ENCODE results near the gene ADCY2. TPM values are rescaled to one million over a fixed set of nuclear protein-coding genes. Genes with fewer than 3 reads are reported as not detected.

ADCY2 gene
- total and polyA plus RNA-seq, 2 of the 13 experiments (the other 11 are each of a cell fraction or from before 2014, with no cell fraction given) = not detected

- no peak for TF ChIP-seq GMEB1 (CRISPR knock-in tag; IDR thresholded peaks at IDR 0.05; ENCODE audit: borderline replicate concordance)
Measured at GRCh38 chr5:7873216-7873615, 477.3 kb downstream of the ADCY2 start (continued).

GRCh38 chr5:7874639-7875038, 478.7 kb downstream of the ADCY2 start:
- 100% methylated on average over 2 of the region's 2 CpGs for WGBS (ENCODE audit: low lambda C conversion rate)
- Histone ChIP-seq H3K9ac (ENCODE audit: insufficient read depth, low read depth, low read length) (no peak overlapping the region), H3K27ac (ENCODE audit: extremely low read length, insufficient read depth, low read length) (no peak overlapping the region), H4K20me1 (ENCODE audit: insufficient read depth, low read length) (peaks cover 14% of the 10 kb centered on the region; the same call in 1 of the 2 replicates), H3K9me3 (ENCODE audit: low read length) (no peaks in the 10 kb centered on the region), H3K79me2 (ENCODE audit: insufficient read depth, low read length) (peaks cover 76% of the 10 kb centered on the region), H3K4me1 (ENCODE audit: insufficient read depth, low read length) (peaks cover 67% of the 10 kb centered on the region), H3K4me2 (ENCODE audit: low read depth, low read length) (no peak overlapping the region), H3K36me3 (replicated peaks in 1 of 2; ENCODE audit: control insufficient read depth in 1 of 2, insufficient read depth in 2 of 2, low read length in 2 of 2) (peaks cover 7 to 53% of the 10 kb centered on the region in 2 experiments), H2AFZ (ENCODE audit: low read length) (no peak overlapping the region), H3K4me3 (replicated peaks in 1 of 3; ENCODE audit: insufficient read depth in 1 of 3, low read depth in 2 of 3, low read length in 3 of 3) (no peak overlapping the region), H3K27me3 (ENCODE audit: control insufficient read depth in 1 of 2, insufficient read depth in 2 of 2, low read length in 2 of 2) (no peaks in the 10 kb centered on the region; a peak in 1 of 5 replicates)
- DNase-seq (ENCODE audit: low spot score) = no peak
- ATAC-seq = no peak
- intact Hi-C loops (cut with micrococcal nuclease; ENCODE audit: unreplicated experiment) = loop anchor here (5.0 kb wide), 1 partner anchor 1242 kb away; the partner anchor contains the start of genes NSUN2 and SRD5A1
- in situ Hi-C loops (cut with HindIII; ENCODE audit: extremely low pct_ligation_motif_present, low pct_unique_long_range_greater_than_20kb) = no loop called here
- no peak for FAIRE-seq
- no TSS peak for BruUV-seq (replicated peaks)
- POLR2A ChIA-PET = no interaction called here
- CTCF ChIA-PET (ENCODE audit: low intra/inter-chr PET ratio, low total read pairs) = no interaction called here
- TF ChIP-seq ZNF121 (CRISPR knock-in tag; IDR thresholded peaks at IDR 0.05) (no peak), ZNF792 (CRISPR knock-in tag; IDR thresholded peaks at IDR 0.05) (no peak), CREB1 (IDR thresholded peaks at IDR 0.05) (no peak), CREB1 (CRISPR knock-in tag; IDR thresholded peaks at IDR 0.05) (no peak), ZNF549 (CRISPR knock-in tag; IDR thresholded peaks at IDR 0.05) (no peak), DBP (CRISPR knock-in tag; IDR thresholded peaks at IDR 0.05; ENCODE audit: not compliant biosample characterization) (no peak), TOE1 (CRISPR knock-in tag; IDR thresholded peaks at IDR 0.05) (no peak), STAT6 (CRISPR knock-in tag; IDR thresholded peaks at IDR 0.05; ENCODE audit: borderline replicate concordance) (no peak), MBNL3 (CRISPR knock-in tag; conservative IDR thresholded peaks at IDR 0.05) (no peak), ZNF275 (CRISPR knock-in tag; IDR thresholded peaks at IDR 0.05; ENCODE audit: borderline replicate concordance) (no peak), ZBTB33 (CRISPR knock-in tag; IDR thresholded peaks at IDR 0.05) (no peak), ZNF292 (CRISPR knock-in tag; IDR thresholded peaks at IDR 0.05; ENCODE audit: borderline replicate concordance, low read depth) (no peak), MYPOP (CRISPR knock-in tag; IDR thresholded peaks at IDR 0.05) (no peak)
